HG03354 (cell line): ENCODE results near the gene AADACL3.
"Not testable (repeated sequence)": the region's sequence is repeated elsewhere in the genome, so short reads cannot be mapped to it uniquely, and the experiment has no call there.

Source experiments
- ATAC-seq: cut with Tn5 transposase; IDR thresholded peaks from one replicate; pipeline ENCODE4 v1.9.1; 2021; ENCODE audit warnings: mild to moderate bottlenecking; ENCODE audit not compliant: unreplicated experiment, poor library complexity, severe bottlenecking

Gene AADACL3, protein sequence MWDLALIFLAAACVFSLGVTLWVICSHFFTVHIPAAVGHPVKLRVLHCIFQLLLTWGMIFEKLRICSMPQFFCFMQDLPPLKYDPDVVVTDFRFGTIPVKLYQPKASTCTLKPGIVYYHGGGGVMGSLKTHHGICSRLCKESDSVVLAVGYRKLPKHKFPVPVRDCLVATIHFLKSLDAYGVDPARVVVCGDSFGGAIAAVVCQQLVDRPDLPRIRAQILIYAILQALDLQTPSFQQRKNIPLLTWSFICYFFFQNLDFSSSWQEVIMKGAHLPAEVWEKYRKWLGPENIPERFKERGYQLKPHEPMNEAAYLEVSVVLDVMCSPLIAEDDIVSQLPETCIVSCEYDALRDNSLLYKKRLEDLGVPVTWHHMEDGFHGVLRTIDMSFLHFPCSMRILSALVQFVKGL

DNA sequence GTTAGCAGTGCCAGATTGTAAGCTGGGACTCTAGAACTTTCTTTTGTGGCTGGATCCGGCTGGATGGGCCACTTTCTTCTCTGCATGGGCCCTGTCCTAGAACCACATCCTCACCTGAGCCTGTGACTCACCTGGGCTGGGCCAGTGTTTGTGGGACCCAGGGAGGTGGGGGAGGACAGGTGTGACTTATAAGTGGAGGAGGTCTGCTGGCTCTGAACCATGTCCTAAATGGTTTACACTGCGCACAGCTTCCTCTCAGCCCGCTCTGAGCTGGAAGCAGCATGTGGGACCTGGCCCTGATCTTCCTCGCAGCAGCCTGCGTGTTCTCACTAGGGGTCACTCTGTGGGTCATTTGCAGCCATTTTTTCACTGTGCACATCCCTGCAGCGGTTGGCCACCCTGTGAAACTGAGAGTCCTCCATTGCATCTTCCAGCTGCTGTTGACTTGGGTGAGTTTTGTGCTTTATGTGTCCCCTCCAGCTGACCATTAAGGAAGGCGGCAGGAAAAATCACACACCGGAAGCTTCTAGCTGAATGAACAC lies at the start of gene AADACL3:
Gene AADACL3, plus strand, starts transcription at position 215 of the 542 bp plus-strand sequence. Its CDS starts 67 bp downstream, at position 282.
- ATAC-seq = no peak

DNA sequence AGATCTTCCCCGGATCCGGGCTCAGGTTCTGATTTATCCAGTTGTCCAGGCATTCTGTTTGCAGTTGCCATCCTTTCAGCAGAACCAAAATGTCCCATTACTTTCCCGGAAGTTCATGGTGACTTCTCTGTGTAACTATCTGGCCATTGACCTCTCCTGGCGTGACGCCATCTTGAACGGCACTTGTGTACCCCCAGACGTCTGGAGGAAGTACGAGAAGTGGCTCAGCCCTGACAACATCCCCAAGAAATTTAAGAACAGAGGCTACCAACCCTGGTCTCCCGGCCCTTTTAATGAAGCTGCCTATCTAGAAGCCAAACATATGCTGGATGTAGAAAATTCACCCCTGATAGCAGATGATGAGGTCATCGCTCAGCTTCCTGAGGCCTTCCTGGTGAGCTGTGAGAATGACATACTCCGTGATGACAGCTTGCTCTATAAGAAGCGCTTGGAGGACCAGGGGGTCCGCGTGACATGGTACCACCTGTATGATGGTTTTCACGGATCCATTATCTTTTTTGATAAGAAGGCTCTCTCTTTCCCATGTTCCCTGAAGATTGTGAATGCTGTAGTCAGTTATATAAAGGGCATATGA lies 49.7 kb upstream of the AADACL3 start:
- no peak for ATAC-seq

DNA sequence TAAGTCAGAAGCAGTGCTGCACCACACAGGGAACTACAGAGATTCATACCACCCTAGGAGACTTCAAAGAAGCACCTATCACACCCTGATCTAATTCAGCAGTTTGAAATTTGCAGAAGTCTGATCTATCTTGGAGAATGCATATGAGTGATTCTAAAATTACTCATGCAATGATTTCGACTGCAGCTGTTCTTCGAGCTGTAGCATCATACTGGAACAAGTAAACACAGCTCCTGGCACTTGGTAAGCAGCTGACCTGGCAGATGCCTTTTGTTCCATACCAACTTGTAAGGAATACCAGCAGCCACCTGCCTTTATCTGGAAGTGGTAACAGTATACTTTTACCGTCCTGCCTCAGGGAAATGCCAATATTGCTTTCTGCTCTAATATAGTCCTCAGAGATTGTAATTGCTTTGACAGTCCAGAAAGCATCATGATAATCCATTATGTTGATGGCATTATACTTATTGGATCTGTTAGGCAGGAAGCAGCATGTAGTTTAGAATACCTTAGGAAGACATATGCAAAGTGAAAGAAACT lies 46.3 kb upstream of the AADACL3 start:
- ATAC-seq = no peak

DNA sequence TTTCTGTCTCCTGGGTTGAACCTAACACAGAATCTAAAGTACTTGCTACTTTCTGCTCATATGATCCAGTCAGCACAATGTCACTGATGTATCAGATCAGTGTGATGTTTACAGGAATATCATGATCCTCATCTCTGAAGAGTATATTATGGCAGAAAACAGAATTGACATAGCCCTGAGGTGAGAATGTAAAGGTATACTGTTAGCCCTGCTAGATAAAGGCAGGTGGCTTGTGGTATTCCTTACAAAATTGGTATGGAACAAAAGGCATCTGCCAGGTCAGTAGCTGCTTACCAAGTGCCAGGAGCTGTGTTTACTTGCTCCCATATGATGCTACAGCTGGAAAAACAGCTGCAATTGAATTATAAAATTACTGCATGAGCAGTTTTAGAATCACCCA lies 41.6 kb upstream of the AADACL3 start:
- ATAC-seq = no peak

DNA sequence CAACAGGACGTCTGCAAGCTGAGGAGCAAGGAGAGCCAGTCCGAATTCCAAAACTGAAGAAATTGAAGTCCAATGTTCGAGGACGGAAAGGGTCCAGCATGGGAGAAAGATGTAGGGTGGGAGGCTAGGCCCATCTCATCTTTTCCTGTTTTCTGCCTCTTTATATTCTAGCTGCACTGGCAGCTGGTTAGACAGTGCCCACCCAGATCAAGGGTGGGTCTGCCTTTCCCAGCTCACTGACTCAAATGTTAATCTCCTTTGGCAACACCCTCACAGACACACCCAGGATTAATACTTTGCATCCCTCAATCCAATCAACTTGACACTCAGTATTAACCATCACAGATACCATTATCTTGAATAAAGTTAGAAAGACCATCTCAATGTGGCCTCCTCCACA lies 39.8 kb upstream of the AADACL3 start:
- ATAC-seq = not testable (repeated sequence)

DNA sequence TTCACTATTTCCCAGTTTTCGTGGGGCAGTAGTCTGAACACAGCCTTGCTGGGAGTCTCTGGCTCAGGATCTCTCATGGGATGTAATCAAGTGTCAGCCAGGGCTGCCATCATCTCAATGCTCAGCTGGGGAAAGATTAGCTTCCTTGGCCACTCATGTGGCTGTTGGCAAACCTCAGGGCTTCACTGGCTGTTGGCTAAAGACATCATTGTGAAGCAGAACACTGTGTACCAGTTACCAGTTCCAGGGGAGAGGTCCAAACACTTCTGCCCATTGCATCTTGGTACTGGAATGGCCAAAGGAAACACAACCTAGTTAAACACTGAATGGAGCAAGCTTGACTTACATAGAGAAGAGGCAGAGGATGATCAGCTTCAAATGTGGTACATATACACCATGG lies 38.3 kb upstream of the AADACL3 start:
- ATAC-seq = no peak

DNA sequence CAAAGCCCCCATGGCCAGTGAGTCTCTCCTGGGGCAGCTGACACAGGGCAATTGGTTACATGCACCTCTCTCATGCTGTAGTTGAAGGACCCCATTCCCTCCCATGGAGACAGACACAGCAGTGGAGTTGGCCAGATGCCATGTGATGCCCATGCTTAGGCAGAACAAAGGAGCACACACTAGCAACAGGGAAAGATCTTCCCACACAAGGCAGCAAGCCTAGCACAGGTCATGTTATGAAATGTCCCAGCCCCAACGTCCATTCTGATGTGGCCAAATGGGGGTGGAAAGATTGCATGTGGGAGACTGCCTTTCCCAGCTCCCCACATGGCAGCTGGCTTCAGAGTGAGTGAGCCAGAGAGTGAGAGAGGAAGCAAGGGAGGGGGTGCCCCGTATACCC lies 37.6 kb upstream of the AADACL3 start:
- ATAC-seq = no peak

DNA sequence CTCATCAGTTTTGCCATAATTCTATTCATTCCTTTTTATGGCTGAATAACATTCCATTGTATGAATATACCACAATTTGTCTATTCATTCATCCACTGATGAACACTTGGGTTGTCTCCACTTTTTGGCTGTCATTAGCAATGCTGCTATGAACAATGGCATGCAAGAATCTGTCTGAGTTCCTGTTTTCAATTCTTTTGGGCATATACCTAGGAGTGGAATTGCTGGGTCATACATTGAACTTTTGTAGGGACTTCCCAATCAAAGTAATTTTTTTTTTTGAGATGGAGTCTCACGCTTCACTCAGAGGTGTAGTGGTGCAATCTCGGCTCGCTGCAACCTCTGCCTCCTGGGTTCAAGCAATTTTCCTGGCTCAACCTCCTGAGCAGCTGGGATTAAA lies 37.1 kb upstream of the AADACL3 start:
- no peak for ATAC-seq

DNA sequence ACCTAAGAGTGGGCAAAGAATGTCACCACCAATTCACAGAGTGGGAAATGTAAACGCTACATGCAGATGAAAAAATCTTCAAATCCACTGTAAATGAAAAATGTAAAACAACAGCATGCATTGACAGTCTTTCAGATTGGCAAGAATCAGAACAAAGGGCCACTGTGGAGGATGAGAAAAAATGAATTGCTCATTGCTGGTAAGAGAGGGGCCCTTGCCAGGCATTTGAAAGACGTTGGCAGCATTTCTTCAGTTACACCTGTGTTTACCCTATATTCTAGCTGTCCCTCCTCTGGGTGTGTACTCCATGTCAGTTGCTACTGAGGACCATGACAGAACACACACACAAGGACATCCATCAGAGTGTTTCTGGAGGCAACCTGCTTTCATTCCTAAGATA lies 25.8 kb upstream of the AADACL3 start:
- ATAC-seq = no peak

DNA sequence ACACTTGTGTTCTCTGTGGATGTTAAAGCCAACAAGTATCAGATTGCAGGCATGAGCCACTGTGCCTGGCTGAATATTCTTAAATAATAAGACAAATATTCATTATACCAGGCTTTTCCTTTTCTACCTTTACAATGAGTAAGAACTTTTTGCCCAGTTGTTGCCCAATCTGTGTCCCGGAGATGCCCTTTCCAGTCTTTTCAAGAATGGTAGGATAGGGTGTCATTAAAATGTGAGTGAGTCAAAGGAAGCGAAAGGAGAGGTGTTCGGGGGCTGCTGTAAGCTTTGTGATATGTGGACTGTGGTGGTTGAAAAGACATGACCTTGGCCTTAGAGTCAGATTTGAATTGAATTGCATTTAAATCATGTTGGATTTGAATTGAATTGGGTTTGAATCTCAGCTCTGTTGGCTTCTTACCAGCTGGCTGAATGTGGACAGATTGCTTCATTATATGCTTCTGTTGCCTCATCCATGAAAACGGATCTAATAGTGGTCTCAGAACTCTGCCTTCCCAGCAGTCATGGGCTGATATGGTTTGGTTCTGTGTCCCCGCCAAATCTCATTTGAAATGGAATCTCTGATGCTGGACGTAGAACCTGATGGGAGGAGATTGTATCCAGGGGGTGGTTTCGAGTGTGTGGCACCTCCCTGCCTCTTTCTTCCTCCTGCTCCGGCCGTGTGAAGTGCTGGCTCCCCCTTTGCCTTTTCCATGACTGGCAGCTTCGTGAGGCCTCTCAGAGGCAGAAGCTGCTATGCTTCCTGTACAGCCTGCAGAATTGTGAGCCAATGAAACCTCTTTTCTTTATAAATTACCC lies 22.7 kb upstream of the AADACL3 start:
- ATAC-seq = no peak

DNA sequence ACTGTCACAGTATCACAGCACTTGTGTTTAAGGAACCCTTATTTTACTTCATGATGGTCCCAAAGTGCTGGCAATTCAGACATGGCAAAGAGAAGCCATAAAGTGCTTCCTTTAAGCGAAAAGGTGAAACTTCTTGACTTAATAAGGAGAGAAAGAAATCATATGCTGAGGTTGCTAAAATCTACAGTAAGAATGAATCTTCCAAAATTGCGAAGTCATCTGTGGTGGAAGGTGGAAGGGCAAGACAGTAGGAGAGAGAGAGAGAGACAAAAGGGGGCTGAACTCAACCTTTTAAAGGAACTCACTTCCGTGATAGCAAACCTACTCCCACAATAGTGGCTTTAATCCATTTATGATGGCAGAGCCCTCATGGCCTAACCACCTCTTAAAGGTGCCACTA lies 19.3 kb upstream of the AADACL3 start:
- no peak for ATAC-seq

DNA sequence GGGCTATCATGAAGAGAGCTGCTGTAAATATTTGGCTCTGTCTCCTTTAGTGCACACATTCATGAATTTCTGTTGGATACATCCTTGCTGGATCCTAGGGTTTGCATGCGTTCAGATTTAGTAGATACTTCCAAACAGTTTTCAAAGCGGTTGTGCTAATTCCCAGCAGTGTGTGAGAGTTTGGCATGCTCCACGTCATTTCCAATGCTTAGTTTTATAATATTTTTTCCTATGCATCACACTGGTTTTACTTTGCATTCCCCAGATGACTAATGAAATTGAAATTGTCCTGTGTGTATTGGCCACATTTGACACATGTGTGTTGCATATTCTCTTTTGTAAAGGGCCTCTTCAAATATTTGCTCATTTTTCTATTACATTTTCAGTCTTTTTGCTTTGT lies 18.5 kb upstream of the AADACL3 start:
- ATAC-seq = no peak

DNA sequence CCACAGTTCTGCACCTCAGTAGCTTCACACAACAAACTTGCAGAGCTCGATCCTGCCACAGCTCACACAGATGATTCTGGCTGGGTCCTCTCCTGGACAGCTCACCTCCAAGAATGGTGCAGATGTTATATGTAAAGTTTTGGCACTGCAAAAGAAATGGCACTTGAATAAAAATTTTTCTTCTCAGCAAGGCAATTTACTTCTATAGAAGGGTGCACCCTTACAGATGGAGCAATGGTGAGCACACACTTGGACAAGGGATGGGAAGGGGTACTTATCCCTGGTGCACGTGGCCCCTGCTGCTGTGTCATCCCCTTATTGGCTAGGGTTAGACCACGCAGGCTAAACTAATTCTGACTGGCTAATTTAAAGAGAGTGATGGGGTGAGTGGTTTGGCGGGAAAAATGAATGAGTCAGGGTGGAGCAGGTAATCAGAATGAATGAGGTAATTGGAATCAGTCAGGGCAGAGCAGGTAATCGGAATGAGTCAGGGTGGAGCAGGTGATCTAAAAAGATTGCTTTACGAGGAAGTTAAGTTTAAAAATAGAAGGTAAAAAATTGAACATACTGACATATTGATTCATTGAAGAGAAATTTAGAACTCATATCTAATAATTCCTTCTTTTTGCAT lies 12.0 kb upstream of the AADACL3 start:
- no peak for ATAC-seq

DNA sequence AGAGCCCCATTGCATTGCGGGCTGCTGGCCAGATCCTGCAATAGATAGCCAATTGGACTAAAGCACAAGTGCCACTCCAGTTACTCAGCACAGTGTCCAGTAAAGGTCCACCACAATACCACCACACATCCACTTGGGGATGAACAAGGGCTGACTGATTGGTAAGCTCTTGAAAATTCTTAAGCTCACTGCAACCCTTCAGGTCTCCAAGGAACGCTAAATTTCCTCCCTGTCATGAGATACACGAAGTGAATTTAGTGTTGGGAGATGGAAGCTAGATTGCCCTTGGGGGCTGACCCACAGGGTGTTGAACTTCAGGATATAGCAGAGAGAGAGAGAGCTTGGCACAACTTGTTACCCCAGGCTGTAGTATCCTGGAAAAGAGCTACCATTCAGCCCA lies 9.8 kb upstream of the AADACL3 start:
- ATAC-seq = no peak

DNA sequence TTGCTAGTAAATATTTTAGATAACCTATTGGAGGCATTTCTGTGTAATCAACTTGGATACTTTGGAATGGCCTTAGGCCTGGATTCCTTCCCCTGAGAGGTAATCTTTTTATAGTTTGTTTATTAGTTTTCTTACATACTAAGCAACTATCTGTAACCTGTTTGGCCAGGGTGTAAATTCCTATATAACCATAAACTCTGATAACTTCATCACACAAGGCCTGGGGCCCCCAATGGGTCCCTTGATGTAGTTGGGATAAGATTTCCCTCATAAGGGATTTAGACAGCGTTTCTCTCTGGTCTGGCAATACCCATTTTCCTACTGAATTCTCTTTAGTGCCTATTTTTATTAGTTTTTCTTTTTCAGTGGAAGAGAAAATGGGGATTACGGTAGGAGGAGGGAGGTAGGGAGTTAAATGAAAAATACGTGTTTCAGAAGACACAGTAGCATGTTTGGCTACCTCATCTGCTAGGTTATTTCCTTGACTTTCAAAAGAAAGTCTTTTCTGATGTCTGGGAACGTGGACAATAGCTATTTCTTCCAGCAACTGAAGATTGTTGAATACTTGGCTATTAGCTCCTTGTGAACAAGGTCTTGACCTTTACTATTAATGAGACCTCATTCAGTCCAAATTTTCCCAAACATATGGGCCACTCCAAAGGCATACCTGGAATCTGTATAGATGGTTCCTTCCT lies 7.4 kb upstream of the AADACL3 start:
- ATAC-seq = no peak

DNA sequence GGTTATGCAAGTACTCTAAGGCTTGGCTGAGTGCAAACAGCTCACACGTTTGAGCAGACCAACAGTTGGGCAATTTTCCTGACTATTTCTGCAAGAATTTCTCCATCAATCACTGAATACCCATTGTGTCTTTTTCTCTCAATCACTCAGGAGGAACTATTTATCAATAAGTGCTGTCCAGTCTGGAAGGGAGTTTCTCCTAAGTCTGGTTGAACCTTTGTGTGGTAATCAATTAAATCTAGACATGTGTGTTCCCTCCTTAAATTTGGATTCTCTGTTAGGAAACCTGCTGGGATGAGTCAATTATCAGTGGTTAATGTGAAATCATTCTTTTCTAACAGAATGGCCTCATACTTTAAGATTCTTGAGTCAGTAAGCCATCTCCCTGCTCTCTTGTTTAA lies 6.8 kb upstream of the AADACL3 start:
- no peak for ATAC-seq

DNA sequence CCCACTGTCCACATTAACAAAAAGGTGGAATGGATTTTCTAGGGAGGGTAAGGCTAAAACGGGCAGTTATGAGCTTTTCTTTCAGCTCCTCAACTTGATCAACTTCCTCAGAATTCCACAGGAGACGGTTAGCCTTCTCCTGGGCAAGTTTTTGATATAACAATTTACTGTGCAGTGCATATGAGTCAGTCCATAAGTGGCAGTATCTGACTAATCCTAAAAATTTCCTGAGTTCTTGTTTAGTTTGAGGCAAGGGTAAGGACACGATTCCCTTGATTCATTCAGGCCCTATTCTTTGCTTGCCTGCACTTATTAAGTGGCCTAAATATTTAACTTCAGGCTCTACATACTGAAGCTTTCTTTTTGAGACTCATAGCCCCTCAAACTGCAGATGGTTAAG lies 6.2 kb upstream of the AADACL3 start:
- no peak for ATAC-seq

DNA sequence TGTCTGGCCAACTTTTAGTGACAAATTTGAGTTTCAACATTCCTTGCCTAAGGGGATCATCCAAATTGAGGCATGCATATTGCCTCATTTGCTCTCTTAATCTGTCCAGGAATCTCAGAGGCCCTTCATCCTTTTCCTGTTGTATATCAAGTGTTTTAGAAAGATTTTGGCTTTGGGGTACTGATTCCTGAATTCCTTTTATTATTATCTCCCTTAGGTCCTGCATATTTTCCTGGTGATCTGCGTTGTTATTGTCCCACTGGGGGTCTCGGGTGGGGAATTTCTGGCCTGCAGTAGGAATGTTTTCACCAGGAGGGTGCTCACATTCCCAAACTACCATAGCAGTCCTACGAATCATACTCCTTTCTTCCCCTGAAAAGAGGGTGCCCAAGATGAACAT lies 4.4 kb upstream of the AADACL3 start:
- ATAC-seq = no peak

DNA sequence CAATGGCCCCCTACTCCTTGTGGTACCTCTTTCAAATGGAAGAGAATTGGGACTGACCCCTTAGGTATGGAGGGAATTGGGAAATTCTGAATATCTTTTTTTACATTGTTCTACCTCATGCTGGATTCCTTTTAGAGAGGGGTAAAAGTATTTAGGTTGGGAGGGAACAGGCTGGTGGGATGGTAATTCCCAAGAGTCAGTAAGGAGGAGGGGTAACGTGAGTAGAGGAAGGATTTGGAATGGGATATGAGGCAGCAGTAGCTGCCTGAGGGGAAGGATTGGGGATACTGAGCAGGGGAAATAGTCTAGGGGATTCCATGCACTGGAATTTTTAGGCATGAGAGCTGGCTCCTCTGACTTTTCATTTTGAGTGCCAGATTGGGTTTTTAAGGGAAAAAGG lies 3.8 kb upstream of the AADACL3 start:
- ATAC-seq = no peak
